ENCODE data around the gene CABP7.

Gene CABP7

DNA sequence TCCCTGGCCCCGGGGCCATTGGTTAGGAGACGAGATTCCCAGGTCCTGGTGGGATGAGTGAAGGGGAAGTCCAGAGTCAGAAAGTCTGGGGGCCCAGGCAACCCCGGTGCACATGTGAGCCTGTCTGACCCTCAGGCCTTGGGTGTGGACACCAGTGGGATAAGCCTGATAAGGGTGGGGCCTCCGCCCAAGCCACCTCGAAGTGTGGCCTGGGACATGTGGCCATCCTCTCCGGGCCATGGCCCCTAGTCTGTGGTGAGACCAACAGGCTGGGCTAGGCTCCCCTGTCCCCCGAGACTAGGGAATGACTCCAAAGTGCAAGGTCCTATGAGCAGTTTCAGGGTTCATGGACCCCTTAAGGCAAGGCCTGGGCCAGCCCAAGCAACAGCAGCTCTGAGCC is 6.3 kb downstream of the CABP7 start:
- no peak for DNase-seq

DNA sequence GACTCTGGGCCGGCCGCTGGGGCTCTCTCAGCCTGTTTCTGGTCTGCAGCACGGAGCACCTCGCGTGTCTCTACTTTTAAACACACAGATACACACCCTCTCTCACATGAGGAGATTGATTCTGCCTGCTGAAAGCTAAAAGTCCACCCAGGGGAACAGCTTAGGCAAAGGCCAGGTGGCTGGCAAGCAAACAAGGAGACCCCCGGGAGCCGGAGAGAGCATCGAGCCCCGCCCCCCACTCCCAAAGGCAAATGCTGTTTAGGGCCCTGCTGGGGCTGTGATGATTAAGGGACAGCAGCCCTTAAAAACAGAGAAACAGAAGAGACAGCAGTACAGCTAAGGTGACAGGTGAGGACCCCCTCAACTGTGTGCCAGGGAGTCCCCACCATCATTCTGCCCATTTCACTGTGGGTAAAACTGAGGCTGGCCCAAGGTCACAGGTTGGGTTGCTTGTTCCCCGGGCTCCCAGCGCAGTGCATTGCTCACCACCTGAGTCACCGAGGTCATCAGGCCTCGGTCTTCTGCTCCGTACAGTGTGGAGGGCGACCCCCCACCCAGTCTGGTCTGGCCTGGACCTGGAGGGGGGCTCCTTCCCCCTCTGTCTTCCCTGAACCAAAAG is 6.8 kb downstream of the CABP7 start:
- DNase-seq, result no peak

DNA sequence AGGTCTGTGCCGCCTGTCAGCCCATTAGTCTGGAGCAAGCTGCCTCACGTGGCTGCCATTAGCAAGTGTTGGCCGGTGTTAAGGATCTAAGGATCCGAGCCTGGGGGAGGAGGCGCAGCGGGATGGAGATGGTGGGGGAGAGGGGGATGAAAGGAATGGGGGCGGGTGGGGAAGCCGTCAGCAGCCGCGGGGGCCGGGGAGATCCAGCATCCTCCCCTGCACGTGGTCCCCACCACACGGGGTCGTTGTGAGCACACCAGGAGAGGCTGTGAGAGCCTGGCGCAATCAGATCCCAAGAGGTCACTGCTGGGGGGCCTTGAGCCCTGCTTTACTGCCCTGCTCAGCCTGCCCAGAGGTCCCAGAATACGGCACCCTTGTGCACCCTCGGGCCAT is 7.3 kb downstream of the CABP7 start:
- no peak for DNase-seq

DNA sequence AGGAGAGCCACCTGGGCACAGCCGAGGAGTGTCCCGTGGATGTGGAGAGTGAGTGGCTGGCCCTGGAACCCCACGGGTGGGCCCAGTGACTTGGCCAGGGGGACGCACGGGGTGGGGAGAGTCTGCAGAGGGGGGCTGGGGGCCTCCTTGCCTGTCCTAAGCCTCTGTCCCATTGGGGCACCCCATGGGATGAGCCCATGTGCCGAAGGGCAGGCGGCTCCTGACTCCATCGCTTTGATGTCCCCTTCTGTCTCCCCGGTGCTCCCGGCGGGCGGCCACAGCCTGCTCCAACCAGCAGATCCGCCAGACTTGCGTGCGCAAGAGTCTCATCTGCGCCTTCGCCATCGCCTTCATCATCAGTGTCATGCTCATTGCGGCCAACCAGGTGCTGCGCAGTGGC is 9.4 kb downstream of the CABP7 start:
- DNase-seq, result no peak

DNA sequence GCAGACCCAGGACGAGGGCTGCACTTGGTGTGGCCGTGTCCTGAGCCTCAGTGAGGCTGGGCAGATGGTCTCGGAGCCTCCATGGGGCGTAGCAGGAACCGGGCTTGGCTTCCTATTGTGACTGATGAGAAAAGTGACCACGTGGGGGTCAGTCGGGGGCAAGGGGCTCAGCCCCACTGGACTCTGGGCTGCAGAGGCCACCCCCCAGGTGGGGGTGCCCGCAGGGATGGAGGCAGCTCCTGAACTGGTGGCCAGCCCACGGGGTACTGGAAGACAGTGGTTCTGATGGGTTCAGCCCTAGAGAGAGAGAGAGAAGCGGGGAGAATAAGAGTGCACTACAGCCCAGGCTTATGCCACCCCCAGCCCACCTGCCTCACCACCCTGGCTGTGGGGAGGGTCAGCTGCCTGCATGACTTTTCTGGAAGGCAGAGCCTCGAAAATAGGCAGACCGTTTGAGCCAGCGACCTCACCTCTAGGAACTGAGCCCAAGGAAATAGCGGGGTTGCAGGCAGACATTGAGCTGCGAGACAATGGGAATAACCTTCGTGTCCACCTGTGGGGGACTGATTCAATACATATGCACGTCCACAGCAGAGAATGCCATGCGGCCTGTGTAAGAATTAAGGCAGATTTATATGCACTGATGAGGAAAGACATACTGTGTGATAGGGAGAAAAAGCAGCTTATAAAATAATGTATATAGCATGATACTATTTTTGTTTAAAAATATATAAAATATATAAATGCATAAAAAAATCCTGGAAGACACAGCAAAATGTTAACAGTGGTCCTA is 11.5 kb downstream of the CABP7 start:
- no peak for DNase-seq

DNA sequence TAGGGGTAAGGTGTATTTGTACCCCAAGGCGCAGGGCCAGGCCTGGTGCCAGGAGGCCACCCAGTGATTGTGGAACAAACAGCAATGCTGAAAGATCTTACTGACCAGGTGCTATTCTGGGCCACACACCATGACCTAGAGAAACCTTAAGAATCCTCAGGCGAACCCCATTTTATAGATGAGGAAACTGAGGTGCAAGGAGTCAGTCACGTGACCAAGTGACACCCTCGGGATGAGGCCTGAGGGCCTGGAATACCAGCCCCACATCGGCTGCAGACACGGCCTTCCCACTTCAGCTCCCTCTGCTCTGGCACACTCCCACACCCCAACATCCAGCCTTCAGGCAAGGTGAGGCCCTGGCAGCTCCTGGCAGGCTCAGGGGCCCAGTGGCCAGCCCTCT is 13.1 kb downstream of the CABP7 start:
- DNase-seq, result no peak

DNA sequence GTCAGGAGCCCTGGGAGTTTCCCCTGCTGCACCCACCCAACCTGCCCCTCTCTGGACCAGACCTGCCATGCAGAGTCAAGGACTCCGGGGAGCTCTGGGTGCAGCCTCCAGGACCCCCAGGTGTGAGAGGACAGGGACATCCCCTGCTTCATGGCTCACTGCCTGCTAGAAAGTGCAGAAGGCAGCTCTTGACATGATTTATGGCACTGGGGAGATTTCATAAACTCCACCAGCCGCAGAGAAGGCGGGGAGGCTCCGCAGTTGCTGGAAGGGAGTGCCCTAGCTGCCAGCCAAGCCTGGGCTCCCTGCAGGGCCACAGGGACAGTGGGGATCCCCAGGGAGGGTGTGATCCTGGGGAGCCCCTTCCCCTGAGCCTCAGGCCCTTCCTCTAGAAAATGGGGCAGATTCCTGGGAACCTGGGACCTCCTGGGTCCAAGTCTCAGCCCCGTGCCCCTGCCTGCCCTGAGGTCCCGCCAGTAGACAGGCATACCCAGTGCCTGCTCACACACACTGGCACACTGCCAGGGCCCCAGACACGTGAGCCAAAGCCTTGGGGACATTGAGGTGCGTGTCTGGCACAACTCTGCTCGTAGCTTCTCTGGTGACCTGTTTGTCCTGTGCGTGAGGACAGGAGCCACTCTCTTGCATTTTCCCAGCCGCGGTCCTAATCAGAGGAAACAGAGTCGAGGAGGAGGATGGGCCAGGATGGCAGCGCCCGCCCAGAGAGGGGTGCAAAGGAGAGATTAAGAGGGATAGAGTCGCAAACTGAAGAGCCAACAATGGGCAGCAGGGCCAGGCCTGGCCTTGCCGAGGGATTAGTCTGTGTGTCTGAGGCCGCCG is 13.8 kb downstream of the CABP7 start:
- DNase-seq, result no peak

DNA sequence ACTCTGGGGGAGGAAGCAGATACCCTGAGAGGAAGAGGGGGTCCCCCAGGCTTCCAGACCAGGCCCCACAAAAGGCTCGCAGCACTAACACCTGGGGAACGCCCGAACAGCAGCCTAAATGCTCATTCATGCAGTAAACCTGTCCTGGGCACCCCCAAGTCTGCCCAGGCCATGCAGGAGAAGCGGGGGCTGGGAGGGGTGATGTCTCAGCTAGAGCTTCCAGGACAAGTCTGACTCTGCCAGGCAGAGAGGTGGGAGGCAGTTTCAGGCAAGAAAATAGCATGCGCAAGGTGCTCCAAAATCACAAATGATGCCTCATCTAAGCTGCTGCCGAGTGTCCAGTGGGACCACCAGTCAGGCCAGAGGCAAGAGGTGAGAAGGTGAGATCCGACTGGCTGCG is 14.6 kb downstream of the CABP7 start:
- DNase-seq, result no peak

DNA sequence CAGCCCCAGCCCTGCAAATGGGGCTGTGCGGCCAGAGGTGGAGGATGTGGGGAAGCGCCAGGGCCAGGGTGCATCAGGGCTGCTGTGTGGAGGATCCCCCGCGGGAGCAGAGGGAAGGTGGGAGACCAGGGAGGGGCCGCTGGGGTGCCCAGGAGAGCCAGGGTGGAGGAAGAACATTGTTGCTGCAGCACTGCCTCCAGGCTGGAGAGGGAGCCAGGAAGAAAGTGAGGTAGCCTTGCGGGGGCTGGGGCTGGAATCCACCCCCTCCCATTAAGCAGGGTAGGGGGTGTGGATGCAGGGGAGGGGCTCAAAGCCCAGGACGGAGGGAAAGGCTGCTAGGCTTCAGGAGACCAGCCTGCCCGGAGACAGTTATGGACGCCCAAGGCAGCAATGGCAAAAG is 15.0 kb downstream of the CABP7 start:
- no peak for DNase-seq

DNA sequence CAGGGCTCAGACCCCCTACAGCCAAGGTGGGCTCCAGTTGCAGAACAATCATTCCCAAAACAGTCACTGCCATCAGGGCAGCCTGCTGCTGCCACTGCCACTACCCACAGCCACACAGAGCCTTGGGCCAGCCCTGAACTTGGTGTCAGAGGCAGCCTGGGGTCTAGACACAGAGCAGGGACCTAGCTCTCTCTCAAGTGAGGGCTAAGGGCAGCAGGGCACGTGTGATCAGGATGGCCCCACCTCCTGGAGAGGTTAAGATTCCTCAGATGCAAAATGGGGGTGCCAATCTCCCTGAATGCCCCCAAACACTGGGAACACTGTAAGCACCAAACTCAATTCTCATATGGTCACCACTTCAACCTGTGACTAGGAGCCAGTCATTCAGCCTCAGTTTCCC is 15.6 kb downstream of the CABP7 start:
- DNase-seq, result no peak

DNA sequence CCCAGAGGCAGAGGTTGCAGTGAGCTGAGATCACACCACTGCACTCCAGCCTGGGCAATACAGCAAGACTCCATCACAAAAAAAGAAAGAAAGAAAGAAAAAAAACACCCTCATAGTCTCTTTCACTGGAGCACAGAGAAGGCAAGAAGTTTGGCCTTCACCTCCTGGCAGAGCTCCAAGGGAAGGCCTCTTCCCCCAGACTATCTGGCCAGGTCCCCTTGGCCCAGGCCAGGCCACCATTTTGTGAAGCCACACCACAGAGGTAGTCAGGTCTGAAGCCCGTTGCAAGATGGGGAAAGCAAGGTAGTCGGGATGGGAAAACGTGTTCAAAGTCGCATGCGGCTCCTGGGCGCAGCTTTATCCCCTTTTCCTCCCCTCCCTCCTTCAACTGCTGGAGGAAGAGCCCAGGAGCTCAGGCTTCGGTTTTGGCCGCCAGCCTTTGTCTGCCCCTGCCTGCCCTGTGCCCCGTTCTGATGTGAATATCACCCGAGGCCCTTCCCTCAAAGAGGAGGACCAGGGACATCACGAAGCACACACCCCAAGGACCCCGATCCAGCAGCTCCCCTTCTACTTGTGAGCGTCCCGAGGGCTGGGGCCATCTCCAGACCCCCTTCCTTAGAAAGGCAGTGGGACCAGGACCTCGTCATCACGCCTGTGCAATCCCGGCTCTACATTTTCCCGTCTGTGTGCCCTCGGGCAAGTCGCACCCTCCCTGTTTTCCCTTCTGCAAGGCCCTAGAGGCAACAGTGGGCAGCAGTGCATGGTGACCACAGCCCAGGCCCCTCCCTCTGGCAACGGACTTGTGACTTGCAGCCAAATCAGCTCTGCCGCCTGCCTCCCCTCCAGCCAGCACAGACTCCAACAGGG is 17.7 kb downstream of the CABP7 start:
- no peak for DNase-seq

DNA sequence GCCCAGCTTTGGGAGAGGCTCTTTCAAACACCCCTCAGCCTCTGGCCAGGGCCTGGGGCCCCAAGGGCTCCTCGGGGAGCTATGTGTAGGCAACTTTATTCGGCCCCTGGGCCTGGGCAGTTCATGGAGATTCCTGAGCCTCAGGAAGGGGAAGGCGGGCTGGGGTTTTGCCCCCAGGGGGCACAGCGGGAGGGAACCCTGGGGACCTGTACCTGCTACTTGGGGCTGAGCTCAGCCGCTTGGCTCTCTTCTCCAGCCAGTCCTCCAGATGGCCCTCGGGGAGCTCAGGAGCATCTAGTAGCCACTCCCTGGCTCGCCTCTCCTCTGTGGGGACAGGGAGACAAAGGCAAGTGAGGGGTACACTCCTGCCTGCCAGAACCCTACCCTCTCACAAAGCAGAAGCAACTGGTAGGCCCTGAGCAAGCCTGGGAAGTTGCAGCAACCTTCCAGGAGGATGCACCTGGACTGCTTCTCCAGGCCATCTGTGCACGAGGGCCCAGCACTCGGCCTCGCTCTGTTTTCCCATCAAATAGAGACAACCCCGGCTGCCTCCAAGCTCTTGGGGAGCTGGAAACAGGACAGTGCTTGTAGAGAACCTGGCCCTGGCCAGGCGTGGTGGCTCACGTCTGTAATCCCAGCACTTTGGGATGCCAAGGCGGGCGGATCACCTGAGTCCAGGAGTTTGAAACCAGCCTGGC is 18.5 kb downstream of the CABP7 start:
- DNase-seq, result no peak

DNA sequence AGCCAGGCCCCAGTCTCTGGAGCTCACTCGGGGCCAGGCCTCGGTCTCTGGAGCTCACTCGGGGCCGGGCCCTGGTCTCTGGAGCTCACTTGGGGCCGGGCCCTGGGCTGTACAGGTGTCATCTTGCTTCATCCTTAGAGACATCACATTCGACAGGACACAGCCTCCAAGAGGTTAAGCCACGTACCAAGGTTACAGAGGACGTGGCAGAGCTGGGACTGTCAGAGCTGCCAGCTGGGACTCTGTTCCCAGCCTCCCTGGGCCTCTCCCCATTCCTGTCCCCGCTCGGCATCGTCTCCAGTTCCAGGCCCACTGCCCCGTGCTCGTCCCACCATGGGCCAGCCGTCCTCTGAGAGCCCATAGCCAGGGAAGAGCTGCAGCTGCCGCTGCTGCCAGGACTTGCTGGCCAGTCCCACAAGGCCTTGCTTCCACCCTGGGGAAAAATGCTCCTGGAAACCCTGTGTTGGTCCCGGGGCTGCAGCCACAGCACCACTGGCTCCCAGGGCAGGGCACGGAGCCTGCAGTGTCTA is 19.6 kb downstream of the CABP7 start:
- DNase-seq, result no peak

DNA sequence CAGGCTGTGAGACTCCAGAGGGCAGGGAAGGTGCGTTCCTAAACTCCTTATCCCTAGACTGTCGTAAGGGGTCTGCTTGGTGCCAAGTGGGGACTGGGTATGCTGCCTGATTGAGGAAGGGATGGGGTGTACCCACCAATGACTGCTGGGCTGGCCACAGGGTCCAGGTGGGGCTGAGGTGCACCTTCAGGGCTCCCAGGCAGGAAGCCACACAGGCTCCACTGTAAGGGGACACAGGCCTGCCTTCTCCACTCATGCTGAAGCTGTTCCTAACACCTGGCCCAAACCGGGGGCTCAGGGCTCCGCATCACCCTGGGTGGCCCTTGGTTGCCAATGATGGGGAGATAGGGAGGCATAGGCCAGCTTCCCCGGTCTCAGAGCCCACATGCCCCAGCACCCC is 20.4 kb downstream of the CABP7 start:
- DNase-seq, result no peak

DNA sequence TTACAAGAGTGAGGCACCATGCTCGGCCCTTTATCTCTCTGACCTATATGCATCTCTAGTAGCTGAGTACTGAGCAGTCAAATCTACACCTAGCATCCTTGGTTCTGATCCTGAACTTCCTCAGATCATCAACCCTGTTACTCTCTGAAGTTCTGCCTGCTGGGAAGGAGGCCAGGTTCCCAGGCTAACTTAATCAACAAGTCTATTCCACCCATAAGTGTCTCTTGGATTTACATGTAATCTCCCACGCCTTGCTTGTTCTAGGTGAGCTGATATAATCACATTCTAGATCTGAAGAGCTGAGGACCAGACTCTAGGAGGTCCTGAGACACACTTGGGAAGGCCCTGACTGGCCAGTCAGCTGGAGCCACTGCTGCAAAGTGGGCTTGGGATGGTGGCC is 22.1 kb downstream of the CABP7 start:
- no peak for DNase-seq

DNA sequence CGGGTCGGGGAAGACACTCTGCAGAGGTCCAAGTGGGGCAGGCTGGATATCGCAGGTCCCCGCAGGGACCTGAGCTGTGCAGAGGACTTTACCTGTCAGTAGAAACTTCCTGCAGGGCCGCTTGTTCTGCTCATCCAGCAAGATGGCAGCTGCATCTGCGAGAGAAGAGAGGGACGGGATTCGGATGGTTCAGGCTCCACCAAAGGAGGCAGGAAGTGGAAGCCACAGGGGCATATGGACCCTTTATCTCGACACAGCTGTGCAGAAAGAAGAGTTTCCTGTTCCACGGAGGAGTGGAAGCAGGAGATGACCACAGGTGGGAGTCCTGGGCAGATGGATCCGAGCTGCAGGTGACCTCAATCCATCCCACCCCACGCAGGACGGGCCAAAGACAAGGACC is 22.5 kb downstream of the CABP7 start:
- no peak for DNase-seq

DNA sequence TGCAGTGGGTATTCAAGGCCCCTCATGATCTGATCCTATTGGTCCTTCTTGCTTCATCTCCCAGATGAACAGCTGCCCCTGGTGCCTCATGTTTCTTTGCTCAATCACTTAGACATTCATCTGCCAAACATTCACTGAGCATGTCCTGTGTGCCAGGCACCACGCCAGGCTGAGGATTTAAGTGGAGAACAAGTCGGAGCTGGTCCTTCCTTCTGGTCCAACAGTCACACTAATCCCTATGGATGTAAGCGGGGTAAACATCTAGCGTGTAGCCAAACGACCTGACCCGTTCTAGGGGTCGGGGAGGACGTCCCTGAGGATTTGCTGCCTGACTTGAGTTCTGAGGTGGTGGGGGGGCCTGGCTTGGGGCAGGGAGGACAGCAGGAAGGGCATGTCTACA is 25.1 kb downstream of the CABP7 start:
- DNase-seq, result no peak

DNA sequence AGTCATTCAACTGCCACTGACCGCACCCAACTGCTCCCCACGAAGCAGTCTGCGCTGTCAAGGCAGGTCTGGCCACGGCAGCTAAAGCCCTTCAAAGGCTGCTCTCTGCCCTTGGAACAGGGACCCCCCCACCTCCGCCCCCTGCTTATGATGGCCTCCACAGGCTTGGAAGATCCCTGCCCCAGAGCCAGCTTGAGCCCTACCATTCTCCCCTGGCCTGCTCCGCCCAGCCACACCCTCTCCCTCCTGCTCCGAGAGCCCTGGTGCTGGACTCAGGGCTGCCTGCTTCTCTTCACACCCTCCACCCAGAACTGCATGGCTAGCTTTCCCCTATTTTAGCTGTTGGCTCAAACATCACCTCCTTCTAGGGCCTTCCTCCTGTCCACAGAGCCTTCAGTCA is 28.0 kb downstream of the CABP7 start:
- no peak for DNase-seq

DNA sequence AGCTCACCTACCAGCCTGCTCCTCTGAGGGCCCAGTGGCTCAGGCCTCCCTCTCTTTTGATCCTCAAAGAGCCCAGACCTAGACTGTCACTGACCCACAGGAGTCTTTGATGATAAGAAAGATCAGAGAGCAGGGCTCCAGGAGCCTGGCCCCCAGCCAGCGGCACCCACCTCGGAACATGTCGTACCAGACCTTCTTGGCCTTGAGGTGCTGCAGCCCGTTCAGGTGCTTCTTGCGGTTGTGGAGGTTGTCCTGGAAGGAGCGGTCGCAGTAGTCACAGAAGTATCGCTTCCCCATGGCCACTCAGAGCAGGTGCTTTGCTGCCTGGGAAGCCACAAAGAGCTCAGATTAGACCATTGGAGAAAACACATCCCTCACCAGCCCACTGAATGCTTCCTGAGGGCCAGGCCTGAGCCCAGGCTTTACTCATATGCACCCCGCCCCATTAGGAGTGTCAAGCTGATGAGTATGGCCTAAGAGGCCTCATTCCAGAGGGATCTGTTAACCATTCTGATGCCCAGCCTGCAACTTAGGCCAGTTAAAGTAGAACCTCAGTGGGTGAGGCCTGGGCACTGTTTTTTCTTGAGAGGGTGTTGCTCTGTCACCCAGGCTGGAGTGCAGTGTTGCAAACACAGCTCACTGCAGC is 28.6 kb downstream of the CABP7 start:
- DNase-seq, result no peak

DNA sequence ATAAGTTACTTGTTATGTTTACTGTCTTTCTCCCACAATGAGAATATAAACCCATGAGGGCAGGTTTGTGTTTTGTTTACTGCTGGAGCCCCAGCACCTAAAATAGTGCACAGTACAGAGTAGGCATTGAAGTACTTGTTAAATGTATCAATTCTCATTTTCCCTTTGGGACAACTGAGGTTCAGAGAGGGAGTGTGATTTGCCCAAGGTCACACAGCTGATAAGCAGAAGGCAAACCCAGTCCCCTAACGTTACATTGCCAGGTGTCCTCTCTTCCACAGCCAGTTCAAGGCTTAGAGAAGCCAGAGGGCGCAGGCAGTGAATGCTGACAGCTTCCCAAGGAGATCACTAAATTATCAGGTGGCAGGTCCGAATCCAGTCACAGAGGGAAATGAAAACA is 30.2 kb downstream of the CABP7 start:
- no peak for DNase-seq

All from activated CD4-positive, alpha-beta T cell treated with anti-CD3 and anti-CD28 coated beads for 1 hour (primary cell).